ENCODE measurements around the gene SPAG7.
"Not testable (repeated sequence)": the region's sequence is repeated elsewhere in the genome, so short reads cannot be mapped to it uniquely, and the experiment has no call there.

SPAG7 gene

GRCh38 chr17:4919511-4920047, 48.0 kb downstream of the SPAG7 start:
- H3K27ac ChIP-seq: peak overlapping the region in 4 of 21 experiments; percentile 69 to 75 (median 74)
- H3K4me3 ChIP-seq: no peak overlapping the region

DNA sequence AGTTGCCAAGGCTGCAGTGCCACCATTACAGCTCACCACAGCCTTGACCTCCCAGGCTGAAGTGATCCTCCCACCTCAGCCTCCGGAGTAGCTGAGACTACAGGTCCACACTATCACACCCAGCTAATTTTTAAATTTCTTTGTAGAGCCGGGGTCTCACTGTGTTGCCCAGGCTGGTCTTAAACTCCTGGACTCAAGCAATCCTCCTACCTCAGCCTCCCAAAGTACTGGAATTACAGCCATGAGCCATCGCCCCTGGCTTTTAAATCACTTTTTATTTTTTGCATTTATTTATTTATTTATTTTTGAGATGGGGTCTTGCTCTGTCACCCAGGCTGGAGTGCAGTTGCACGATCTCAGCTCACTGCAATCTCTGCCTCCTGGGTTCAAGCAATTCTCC, 53.1 kb downstream of the SPAG7 start:
- H3K27ac ChIP-seq, H3K4me3 ChIP-seq: not testable (repeated sequence)

- no peak overlapping the region for H3K27ac ChIP-seq
- H3K4me3 ChIP-seq: no peak overlapping the region
Observed at GRCh38 chr17:4913994-4914393, 53.6 kb downstream of the SPAG7 start.
